Measurements from ENCODE around the gene MAGEB17. TPM values are rescaled to one million over a fixed set of nuclear protein-coding genes. Genes with fewer than 3 reads are reported as not detected.
"Not testable (repeated sequence)": the region's sequence is repeated elsewhere in the genome, so short reads cannot be mapped to it uniquely, and the experiment has no call there.

Gene MAGEB17
- total and polyA plus RNA-seq, 2 of the 8 experiments (the other 6 are each of a cell fraction or from before 2014, with no cell fraction given), result 0.48 to 1.1 TPM

DNA sequence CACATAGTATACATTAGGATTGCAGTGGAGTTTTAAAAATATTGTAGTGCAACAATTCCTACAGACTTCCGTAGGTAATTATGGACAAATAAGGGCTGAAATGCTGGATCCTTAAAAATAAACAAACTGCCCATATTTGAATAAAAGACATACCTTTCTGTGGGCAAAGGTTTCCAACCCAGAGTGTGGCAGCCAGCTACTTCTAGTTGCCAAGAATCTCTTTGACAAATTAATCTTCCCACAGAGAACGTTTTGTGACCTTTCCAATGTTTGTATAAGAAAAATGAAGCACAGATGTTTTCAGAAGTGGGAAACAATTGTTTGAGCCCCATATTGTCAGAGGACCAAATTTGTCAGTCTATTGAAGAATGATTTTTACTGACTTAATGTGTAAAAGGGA, 22.9 kb upstream of the MAGEB17 start (continued):
- TF ChIP-seq RAD21 (IDR thresholded peaks at IDR 0.05 in 1 of 2, conservative IDR thresholded peaks at IDR 0.05 in 1 of 2; ENCODE audit: low read depth in 2 of 2, low read length in 2 of 2) (no peak), POLR2A (IDR thresholded peaks at IDR 0.05; ENCODE audit: control extremely low read depth in 1 of 2, low read depth in 2 of 2, low read length in 2 of 2) (no peak), RNF2 (IDR thresholded peaks at IDR 0.05; ENCODE audit: borderline replicate concordance, low read depth, low read length, missing control alignments, poor library complexity, severe bottlenecking) (no peak), CREB1 (IDR thresholded peaks at IDR 0.05) (no peak)

- H2BK120ac ChIP-seq (replicated peaks; ENCODE audit: low read depth, low read length); H2AK5ac ChIP-seq (ENCODE audit: low read depth, low read length); H3K4ac ChIP-seq (replicated peaks; ENCODE audit: insufficient read length, low read depth, low read length); H4K5ac ChIP-seq (ENCODE audit: insufficient read length, low read depth, low read length); H2BK20ac ChIP-seq (ENCODE audit: low read length); H4K8ac ChIP-seq (ENCODE audit: extremely low read depth, insufficient read depth, low read length); H3K9me3 ChIP-seq (ENCODE audit: insufficient read depth in 2 of 2, low read depth in 1 of 2, low read length in 1 of 2); DNase-seq (ENCODE audit: low read depth in 1 of 2, low spot score in 2 of 2); H3K23me2 ChIP-seq (ENCODE audit: low read depth, low read length); H3K4me3 ChIP-seq (ENCODE audit: extremely low read depth in 1 of 4, insufficient read depth in 2 of 4, low read depth in 3 of 4, low read length in 4 of 4); H3K9ac ChIP-seq (replicated peaks in 1 of 4; ENCODE audit: extremely low read depth in 1 of 4, low read depth in 3 of 4, low read length in 3 of 4); CTCF ChIA-PET (ENCODE audit: partially characterized antibody); H3K4me2 ChIP-seq (ENCODE audit: insufficient read depth in 1 of 2, low read depth in 2 of 2, low read length in 2 of 2); H3K4me1 ChIP-seq (replicated peaks in 1 of 4; ENCODE audit: control insufficient read depth in 3 of 4, insufficient read depth in 4 of 4, low read length in 3 of 4); H2BK12ac ChIP-seq (ENCODE audit: low read depth, low read length); H2BK5ac ChIP-seq (ENCODE audit: low read depth, low read length); H3K27ac ChIP-seq (ENCODE audit: low read depth, low read length); H3K56ac ChIP-seq (replicated peaks; ENCODE audit: insufficient read length, low read depth, low read length); H2BK15ac ChIP-seq (ENCODE audit: low read length); H4K91ac ChIP-seq (replicated peaks; ENCODE audit: insufficient read length, low read length); POLR2A ChIA-PET (ENCODE audit: partially characterized antibody); H3K23ac ChIP-seq (ENCODE audit: insufficient read length); H3K27me3 ChIP-seq (replicated peaks in 1 of 4; ENCODE audit: control insufficient read depth in 3 of 4, extremely low read depth in 1 of 4, insufficient read depth in 3 of 4, low read length in 3 of 4); H4K20me1 ChIP-seq (replicated peaks in 1 of 2; ENCODE audit: control insufficient read depth in 1 of 2, insufficient read depth in 2 of 2, low read length in 2 of 2); H3K14ac ChIP-seq (ENCODE audit: insufficient read length); H3K18ac ChIP-seq (ENCODE audit: extremely low read depth, low read length); H3K79me1 ChIP-seq (ENCODE audit: low read depth, low read length); H2AFZ ChIP-seq (ENCODE audit: low read length): not testable (repeated sequence)
- Histone ChIP-seq H3K79me2 (ENCODE audit: control insufficient read depth in 1 of 2, insufficient read depth in 2 of 2, low read length in 2 of 2) (peaks cover 2 to 83% of the 10 kb centered on the region in 2 experiments; a peak in 3 of 4 replicates), H3K36me3 (ENCODE audit: control insufficient read depth in 2 of 4, insufficient read depth in 4 of 4, low read length in 3 of 4) (peaks cover under 1 to 74% (median 6%) of the 10 kb centered on the region in 4 experiments; a peak in 5 of 8 replicates)
- 93% methylated on average over 1 of the region's 1 CpG; no CpG with 5 or more reads in 1 of the 2 experiments for WGBS, 2 experiments (ENCODE audit: extremely low coverage in 1 of 2, insufficient coverage in 1 of 2, insufficient read length in 1 of 2, insufficient replicate concordance in 2 of 2, low coverage in 1 of 2, low lambda C conversion rate in 2 of 2, missing lambda C conversion rate in 1 of 2)
- peak; percentile 66 for FAIRE-seq
Observed at GRCh38 chrX:16145093-16145492, 22.2 kb upstream of the MAGEB17 start.
